HepG2 (cell line): ENCODE measurements around the gene RUSF1. TPM values are rescaled to one million over a fixed set of nuclear protein-coding genes. Genes with fewer than 3 reads are reported as not detected.

Experiments used
- ATAC-seq: fragments of 200-7000 bp; cut with Tn5 transposase; 3 replicates; pipeline ENCODE4 v1.9.1; 2020; ENCODE audit warnings: mild to moderate bottlenecking, moderate library complexity
- BruUV-seq: library from RNA; stranded (reverse); fragments of 400-500 nt; replicated peaks from 2 replicates; lab custom pipeline; 2021; lab: Mats Ljungman, UMichigan
- CTCF ChIA-PET: fragments of 300-600 bp; formaldehyde crosslinking; extraction: SDS; loops from one replicate; lab custom pipeline; 2021; ENCODE audit warnings: low total read pairs, inconsistent platforms, low intra/inter-chr PET ratio; lab: Yijun Ruan, JAX
- POLR2A ChIA-PET: fragments of 350-600 bp; sonication (Branson Sonifier 250); formaldehyde crosslinking; loops from one replicate; lab custom pipeline; 2020; ENCODE audit warnings: antibody characterized with exemption, inconsistent platforms; lab: Yijun Ruan, JAX
- DNase-seq: peaks from one replicate; pipeline ENCODE4 v3.0.0-alpha.2; 2015; ENCODE audit warnings: low spot score
- FAIRE-seq: peaks from 3 replicates; lab custom pipeline; 2011; peaks lifted over from hg19 to GRCh38; lab: Jason Lieb, UNC
- H2AFZ ChIP-seq: one replicate; pipeline ENCODE4 v1.6.1; 2011; ENCODE audit warnings: low read length, inconsistent platforms
- H3K27ac ChIP-seq: fragments of 300-600 bp; 3 replicates; pipeline ENCODE4 v1.8.0; 2011; ENCODE audit warnings: mixed run types, mild to moderate bottlenecking, mixed read lengths, low read length, inconsistent platforms; ENCODE audit not compliant: insufficient read depth; ENCODE audit errors: extremely low read length
- H3K27me3 ChIP-seq, 2 experiments: fragments of 200-600 bp in 1 of 2; 2 replicates in 1 of 2; 3 replicates in 1 of 2; pipeline versions ENCODE4 v1.6.0 to v1.8.0; 2011; ENCODE audit warnings: low read length in 2 of 2, mild to moderate bottlenecking in 2 of 2, moderate library complexity in 2 of 2, inconsistent platforms in 1 of 2; ENCODE audit not compliant: insufficient read depth in 2 of 2, control insufficient read depth in 1 of 2
- H3K36me3 ChIP-seq, 2 experiments: fragments of 200-600 bp in 1 of 2; replicated peaks in 1 of 2; 2 replicates in 1 of 2; 3 replicates in 1 of 2; pipeline versions ENCODE4 v1.5.1 to v1.8.0; 2011; ENCODE audit warnings: low read length in 2 of 2, inconsistent platforms in 1 of 2; ENCODE audit not compliant: insufficient read depth in 2 of 2, control insufficient read depth in 1 of 2
- H3K4me1 ChIP-seq: 2 replicates; pipeline ENCODE4 v1.5.1; 2012; ENCODE audit warnings: low read length, inconsistent platforms; ENCODE audit not compliant: insufficient read depth
- H3K4me2 ChIP-seq: 2 replicates; pipeline ENCODE4 v1.6.0; 2011; ENCODE audit warnings: low read depth, low read length, inconsistent platforms
- H3K4me3 ChIP-seq, 3 experiments: fragments of 200-600 bp in 1 of 3; sonication (generic), shearing (Covaris generic) in 1 of 3; replicated peaks in 1 of 3; 2 replicates each; pipeline ENCODE4 v1.5.1; 2011 to 2016; ENCODE audit warnings: low read length in 3 of 3, inconsistent platforms in 2 of 3, low read depth in 2 of 3, mild to moderate bottlenecking in 2 of 3, control low read depth in 1 of 3, mixed read lengths in 1 of 3; ENCODE audit not compliant: insufficient read depth in 1 of 3
- H3K79me2 ChIP-seq: one replicate; pipeline ENCODE4 v1.6.1; 2011; ENCODE audit warnings: low read length, inconsistent platforms; ENCODE audit not compliant: insufficient read depth
- H3K9ac ChIP-seq: 2 replicates; pipeline ENCODE4 v1.6.0; 2011; ENCODE audit warnings: mild to moderate bottlenecking, low read depth, low read length, inconsistent platforms; ENCODE audit not compliant: insufficient read depth
- H3K9me3 ChIP-seq: 2 replicates; pipeline ENCODE4 v1.5.1; 2012; ENCODE audit warnings: mild to moderate bottlenecking, low read length
- H4K20me1 ChIP-seq: 2 replicates; pipeline ENCODE4 v1.6.0; 2011; ENCODE audit warnings: inconsistent platforms, mild to moderate bottlenecking, low read length, moderate library complexity; ENCODE audit not compliant: insufficient read depth
- AHR ChIP-seq: IDR thresholded peaks from 2 replicates; pipeline ENCODE4 v1.6.1; 2018; ENCODE audit warnings: missing genetic modification reagents, missing compliant biosample characterization
- CEBPB ChIP-seq: IDR thresholded peaks from 2 replicates; pipeline ENCODE4 v1.6.1; 2011; ENCODE audit warnings: low read depth, low read length, improper control_type of control experiment, borderline replicate concordance
- HMG20A ChIP-seq: IDR thresholded peaks from 2 replicates; pipeline ENCODE4 v1.6.1; 2016; ENCODE audit warnings: borderline replicate concordance
- IRF2 ChIP-seq: IDR thresholded peaks from 2 replicates; pipeline ENCODE4 v1.6.1; 2018; ENCODE audit warnings: missing genetic modification reagents, missing compliant biosample characterization
- MTA1 ChIP-seq: sonication (generic); formaldehyde crosslinking; IDR thresholded peaks from 2 replicates; pipeline ENCODE4 v1.4.0; 2020; ENCODE audit warnings: missing genetic modification reagents, mild to moderate bottlenecking, borderline replicate concordance
- MTERF4 ChIP-seq: sonication (generic); formaldehyde crosslinking; IDR thresholded peaks from 2 replicates; pipeline ENCODE4 v1.8.0; 2023; ENCODE audit warnings: mild to moderate bottlenecking, missing genetic modification reagents
- SP5 ChIP-seq: IDR thresholded peaks from 2 replicates; pipeline ENCODE4 v1.6.1; 2016; ENCODE audit warnings: low read depth, borderline replicate concordance
- SRSF9 ChIP-seq: fragments of 200-400 bp; formaldehyde crosslinking; IDR thresholded peaks from 2 replicates; pipeline ENCODE4 v1.6.1; 2018; ENCODE audit warnings: borderline replicate concordance, mild to moderate bottlenecking, low read depth, low read length; ENCODE audit not compliant: insufficient read depth, poor library complexity, severe bottlenecking
- ZBTB39 ChIP-seq: sonication (generic); formaldehyde crosslinking; IDR thresholded peaks from 2 replicates; pipeline ENCODE4 v1.5.0; 2020; ENCODE audit warnings: missing genetic modification reagents
- ZNF639 ChIP-seq: conservative IDR thresholded peaks from 2 replicates; pipeline ENCODE4 v1.6.1; 2018; ENCODE audit warnings: missing genetic modification reagents
- ZNF652 ChIP-seq: IDR thresholded peaks from 2 replicates; pipeline ENCODE4 v1.6.1; 2016; ENCODE audit warnings: low read depth, borderline replicate concordance
- ZNF691 ChIP-seq: sonication (generic); formaldehyde crosslinking; IDR thresholded peaks from 2 replicates; pipeline ENCODE4 v1.4.0; 2020; ENCODE audit warnings: missing genetic modification reagents, low read depth, mild to moderate bottlenecking, borderline replicate concordance
- ZNF710 ChIP-seq: sonication (generic); formaldehyde crosslinking; IDR thresholded peaks from 2 replicates; pipeline ENCODE4 v1.5.0; 2020; ENCODE audit warnings: mild to moderate bottlenecking, missing genetic modification reagents, borderline replicate concordance
- WGBS: methylation state at CpG from one replicate; pipeline ENCODE4 v1.1.6; 2017; ENCODE audit warnings: low lambda C conversion rate; 5-methylcytosine and 5-hydroxymethylcytosine counted together
- in situ Hi-C: cut with HindIII; loops from 2 replicates; pipeline ENCODE4 v1.10.0; 2017; ENCODE audit warnings: low pct_unique_long_range_greater_than_20kb; ENCODE audit not compliant: extremely low pct_ligation_motif_present
- intact Hi-C: fragments of 100-400 bp; cut with micrococcal nuclease; formaldehyde crosslinking; loops from one replicate; pipeline ENCODE4 v1.10.0; 2022; ENCODE audit not compliant: unreplicated experiment
- polyA plus RNA-seq, 8 experiments: library from polyadenylated mRNA; depleted of rRNA in 3 of 8; stranded (reverse) in 7 of 8; unstranded in 1 of 8; fragments of >200 nt; fragmentation: Illumina TruSeq in 4 of 8; extraction: Trizol in 4 of 8; gene quantifications; 2 replicates each; pipeline versions ENCODE4 v1.2.1 to v1.2.3, GENCODE V29; 2011 to 2016; ENCODE audit warnings: low read depth in 4 of 8, missing spikeins in 1 of 8, mixed read lengths in 1 of 8; ENCODE audit not compliant: insufficient read depth in 1 of 8
- total RNA-seq, 5 experiments: library from RNA; depleted of rRNA; stranded (reverse); fragments of >200 nt; fragmentation: Illumina TruSeq; extraction: Trizol; gene quantifications; 2 replicates each; pipeline ENCODE4 v1.2.3, GENCODE V29; 2016; ENCODE audit warnings: low read depth in 1 of 5

The RUSF1 gene
- total and polyA plus RNA-seq, 2 of the 13 experiments (the other 11 are each of a cell fraction or from before 2014, with no cell fraction given): 40.8 to 50.2 TPM

- Histone ChIP-seq H3K36me3 (no peaks in the 10 kb centered on the region), H2AFZ (no peak overlapping the region), H3K4me1 (peaks cover 53% of the 10 kb centered on the region), H3K9ac (no peak overlapping the region), H3K9me3 (no peaks in the 10 kb centered on the region), H3K79me2 (peaks cover 8% of the 10 kb centered on the region), H3K4me3 (0 out of 6 replicates have a peak overlapping the region, but pooled peaks of 1 of the 3 experiments have one; percentile 29), H4K20me1 (peaks cover 23% of the 10 kb centered on the region), H3K4me2 (peak overlapping the region; percentile 52), H3K27me3 (no peaks in the 10 kb centered on the region), H3K27ac (no peak overlapping the region)
- ATAC-seq (peak; percentile 90), FAIRE-seq (peak; percentile 46), DNase-seq (peak; percentile 81)
- 25% methylated on average over 11 of the region's 11 CpGs for WGBS
- POLR2A ChIA-PET: interaction anchor here (0.6 to 2.6 kb wide), 10 partner anchors 8 to 501 kb away, joined by 3 to 8 read pairs (median 4); partner anchors contain the start of genes ARMC5, FUS, RUSF1 and TGFB1I1
- intact Hi-C loops: no loop called here
- in situ Hi-C loops: loop anchor here (10.0 kb wide), 1 partner anchor 423 kb away; the partner anchor contains the start of gene ZNF267
- CTCF ChIA-PET: interaction anchor here (1.3 kb wide), 1 partner anchor 9 kb away, joined by 5 read pairs; the partner anchor contains the start of gene ZNF843
- BruUV-seq: no TSS peak
- no peak for TF ChIP-seq CEBPB
- TF ChIP-seq AHR (CRISPR knock-in tag): peak; percentile 53; the same call in 1 of the 2 replicates
- TF ChIP-seq ZNF639 (CRISPR knock-in tag): 0 out of 2 replicates have a peak, but pooled peaks have one; percentile 51
- TF ChIP-seq MTERF4 (CRISPR knock-in tag): 0 out of 2 replicates have a peak, but pooled peaks have one; percentile 58
- peak; percentile 30; the same call in 1 of the 2 replicates for TF ChIP-seq HMG20A (CRISPR knock-in tag)
- TF ChIP-seq ZNF691: no peak
- no peak for TF ChIP-seq ZNF652 (CRISPR knock-in tag)
- TF ChIP-seq ZNF710 (CRISPR knock-in tag): 0 out of 2 replicates have a peak, but pooled peaks have one; percentile 18
- 0 out of 2 replicates have a peak, but pooled peaks have one; percentile 29 for TF ChIP-seq SP5 (CRISPR knock-in tag)
- TF ChIP-seq ZBTB39: 0 out of 2 replicates have a peak, but pooled peaks have one; percentile 30
- no peak for TF ChIP-seq MTA1 (CRISPR knock-in tag)
- 0 out of 2 replicates have a peak, but pooled peaks have one; percentile 39 for TF ChIP-seq IRF2 (CRISPR knock-in tag)
- no peak for TF ChIP-seq SRSF9
These were observed 56.4 kb downstream of the RUSF1 start for GRCh38 chr16:31451681-31452351.
